ENCODE results near the gene ARPC4. TPM values are rescaled to one million over a fixed set of nuclear protein-coding genes. Genes with fewer than 3 reads are reported as not detected.

ARPC4 gene
- total and polyA plus RNA-seq, 2 of the 13 experiments (the other 11 are each of a cell fraction or from before 2014, with no cell fraction given): 30.1 to 83.6 TPM

DNA sequence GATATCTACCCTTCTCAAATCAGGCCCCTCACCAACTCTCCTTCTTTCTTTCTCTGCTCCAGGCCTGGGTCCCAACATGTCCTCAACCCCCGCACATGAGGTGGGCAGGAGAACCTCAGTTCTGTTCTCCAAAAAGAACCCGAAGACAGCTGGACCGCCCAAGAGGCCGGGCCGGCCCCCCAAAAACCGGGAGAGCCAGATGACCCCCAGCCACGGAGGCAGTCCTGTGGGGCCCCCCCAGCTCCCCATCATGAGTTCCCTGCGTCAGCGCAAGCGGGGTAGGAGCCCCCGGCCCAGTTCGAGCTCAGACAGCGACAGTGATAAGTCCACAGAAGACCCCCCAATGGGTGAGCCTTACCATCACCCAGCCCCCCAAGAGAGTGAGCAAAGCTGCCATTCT, 48.7 kb upstream of the ARPC4 start:
- FAIRE-seq (no peak), ATAC-seq (no peak), DNase-seq (ENCODE audit: low spot score) (no peak)
- Histone ChIP-seq H3K9ac (ENCODE audit: insufficient read depth, low read depth, low read length) (no peak overlapping the region), H3K4me1 (ENCODE audit: insufficient read depth, low read length) (peaks cover 5% of the 10 kb centered on the region; the same call in 1 of the 2 replicates), H3K9me3 (ENCODE audit: low read length) (no peaks in the 10 kb centered on the region), H2AFZ (ENCODE audit: low read length) (no peak overlapping the region), H3K27ac (ENCODE audit: extremely low read length, insufficient read depth, low read length) (no peak overlapping the region), H3K79me2 (ENCODE audit: insufficient read depth, low read length) (no peaks in the 10 kb centered on the region), H3K4me3 (replicated peaks in 1 of 3; ENCODE audit: insufficient read depth in 1 of 3, low read depth in 2 of 3, low read length in 3 of 3) (no peak overlapping the region), H4K20me1 (ENCODE audit: insufficient read depth, low read length) (no peaks in the 10 kb centered on the region), H3K4me2 (ENCODE audit: low read depth, low read length) (no peak overlapping the region), H3K36me3 (replicated peaks in 1 of 2; ENCODE audit: control insufficient read depth in 1 of 2, insufficient read depth in 2 of 2, low read length in 2 of 2) (peaks cover 50 to 81% of the 10 kb centered on the region in 2 experiments), H3K27me3 (ENCODE audit: control insufficient read depth in 1 of 2, insufficient read depth in 2 of 2, low read length in 2 of 2) (no peaks in the 10 kb centered on the region)
- in situ Hi-C loops (cut with HindIII; ENCODE audit: extremely low pct_ligation_motif_present, low pct_unique_long_range_greater_than_20kb) (no loop called here), intact Hi-C loops (cut with micrococcal nuclease; ENCODE audit: unreplicated experiment) (no loop called here)
- WGBS (ENCODE audit: low lambda C conversion rate): 97% methylated on average over 13 of the region's 13 CpGs
- BruUV-seq (replicated peaks): no TSS peak
- ChIA-PET POLR2A (no interaction called here), CTCF (ENCODE audit: low intra/inter-chr PET ratio, low total read pairs) (no interaction called here)
- TF ChIP-seq ZFP1 (CRISPR knock-in tag; IDR thresholded peaks at IDR 0.05): no peak
- TF ChIP-seq, protein P1, sequence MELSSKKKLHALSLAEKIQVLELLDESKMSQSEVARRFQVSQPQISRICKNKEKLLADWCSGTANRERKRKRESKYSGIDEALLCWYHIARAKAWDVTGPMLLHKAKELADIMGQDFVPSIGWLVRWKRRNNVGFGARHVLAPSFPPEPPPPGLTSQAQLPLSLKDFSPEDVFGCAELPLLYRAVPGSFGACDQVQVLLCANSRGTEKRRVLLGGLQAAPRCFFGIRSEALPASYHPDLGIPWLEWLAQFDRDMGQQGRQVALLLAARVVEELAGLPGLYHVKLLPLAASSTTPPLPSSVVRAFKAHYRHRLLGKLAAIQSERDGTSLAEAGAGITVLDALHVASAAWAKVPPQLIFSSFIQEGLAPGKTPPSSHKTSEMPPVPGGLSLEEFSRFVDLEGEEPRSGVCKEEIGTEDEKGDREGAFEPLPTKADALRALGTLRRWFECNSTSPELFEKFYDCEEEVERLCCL (CRISPR knock-in tag; IDR thresholded peaks at IDR 0.05; ENCODE audit: borderline replicate concordance): no peak
- TF ChIP-seq, protein P2, sequence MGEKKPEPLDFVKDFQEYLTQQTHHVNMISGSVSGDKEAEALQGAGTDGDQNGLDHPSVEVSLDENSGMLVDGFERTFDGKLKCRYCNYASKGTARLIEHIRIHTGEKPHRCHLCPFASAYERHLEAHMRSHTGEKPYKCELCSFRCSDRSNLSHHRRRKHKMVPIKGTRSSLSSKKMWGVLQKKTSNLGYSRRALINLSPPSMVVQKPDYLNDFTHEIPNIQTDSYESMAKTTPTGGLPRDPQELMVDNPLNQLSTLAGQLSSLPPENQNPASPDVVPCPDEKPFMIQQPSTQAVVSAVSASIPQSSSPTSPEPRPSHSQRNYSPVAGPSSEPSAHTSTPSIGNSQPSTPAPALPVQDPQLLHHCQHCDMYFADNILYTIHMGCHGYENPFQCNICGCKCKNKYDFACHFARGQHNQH (CRISPR knock-in tag; IDR thresholded peaks at IDR 0.05): no peak
- TF ChIP-seq, protein P3, sequence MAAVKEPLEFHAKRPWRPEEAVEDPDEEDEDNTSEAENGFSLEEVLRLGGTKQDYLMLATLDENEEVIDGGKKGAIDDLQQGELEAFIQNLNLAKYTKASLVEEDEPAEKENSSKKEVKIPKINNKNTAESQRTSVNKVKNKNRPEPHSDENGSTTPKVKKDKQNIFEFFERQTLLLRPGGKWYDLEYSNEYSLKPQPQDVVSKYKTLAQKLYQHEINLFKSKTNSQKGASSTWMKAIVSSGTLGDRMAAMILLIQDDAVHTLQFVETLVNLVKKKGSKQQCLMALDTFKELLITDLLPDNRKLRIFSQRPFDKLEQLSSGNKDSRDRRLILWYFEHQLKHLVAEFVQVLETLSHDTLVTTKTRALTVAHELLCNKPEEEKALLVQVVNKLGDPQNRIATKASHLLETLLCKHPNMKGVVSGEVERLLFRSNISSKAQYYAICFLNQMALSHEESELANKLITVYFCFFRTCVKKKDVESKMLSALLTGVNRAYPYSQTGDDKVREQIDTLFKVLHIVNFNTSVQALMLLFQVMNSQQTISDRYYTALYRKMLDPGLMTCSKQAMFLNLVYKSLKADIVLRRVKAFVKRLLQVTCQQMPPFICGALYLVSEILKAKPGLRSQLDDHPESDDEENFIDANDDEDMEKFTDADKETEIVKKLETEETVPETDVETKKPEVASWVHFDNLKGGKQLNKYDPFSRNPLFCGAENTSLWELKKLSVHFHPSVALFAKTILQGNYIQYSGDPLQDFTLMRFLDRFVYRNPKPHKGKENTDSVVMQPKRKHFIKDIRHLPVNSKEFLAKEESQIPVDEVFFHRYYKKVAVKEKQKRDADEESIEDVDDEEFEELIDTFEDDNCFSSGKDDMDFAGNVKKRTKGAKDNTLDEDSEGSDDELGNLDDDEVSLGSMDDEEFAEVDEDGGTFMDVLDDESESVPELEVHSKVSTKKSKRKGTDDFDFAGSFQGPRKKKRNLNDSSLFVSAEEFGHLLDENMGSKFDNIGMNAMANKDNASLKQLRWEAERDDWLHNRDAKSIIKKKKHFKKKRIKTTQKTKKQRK (IDR thresholded peaks at IDR 0.05; ENCODE audit: low read length): no peak
- TF ChIP-seq, protein P4, sequence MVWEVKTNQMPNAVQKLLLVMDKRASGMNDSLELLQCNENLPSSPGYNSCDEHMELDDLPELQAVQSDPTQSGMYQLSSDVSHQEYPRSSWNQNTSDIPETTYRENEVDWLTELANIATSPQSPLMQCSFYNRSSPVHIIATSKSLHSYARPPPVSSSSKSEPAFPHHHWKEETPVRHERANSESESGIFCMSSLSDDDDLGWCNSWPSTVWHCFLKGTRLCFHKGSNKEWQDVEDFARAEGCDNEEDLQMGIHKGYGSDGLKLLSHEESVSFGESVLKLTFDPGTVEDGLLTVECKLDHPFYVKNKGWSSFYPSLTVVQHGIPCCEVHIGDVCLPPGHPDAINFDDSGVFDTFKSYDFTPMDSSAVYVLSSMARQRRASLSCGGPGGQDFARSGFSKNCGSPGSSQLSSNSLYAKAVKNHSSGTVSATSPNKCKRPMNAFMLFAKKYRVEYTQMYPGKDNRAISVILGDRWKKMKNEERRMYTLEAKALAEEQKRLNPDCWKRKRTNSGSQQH (CRISPR knock-in tag; IDR thresholded peaks at IDR 0.05; ENCODE audit: low read depth): no peak
- TF ChIP-seq, protein P5, sequence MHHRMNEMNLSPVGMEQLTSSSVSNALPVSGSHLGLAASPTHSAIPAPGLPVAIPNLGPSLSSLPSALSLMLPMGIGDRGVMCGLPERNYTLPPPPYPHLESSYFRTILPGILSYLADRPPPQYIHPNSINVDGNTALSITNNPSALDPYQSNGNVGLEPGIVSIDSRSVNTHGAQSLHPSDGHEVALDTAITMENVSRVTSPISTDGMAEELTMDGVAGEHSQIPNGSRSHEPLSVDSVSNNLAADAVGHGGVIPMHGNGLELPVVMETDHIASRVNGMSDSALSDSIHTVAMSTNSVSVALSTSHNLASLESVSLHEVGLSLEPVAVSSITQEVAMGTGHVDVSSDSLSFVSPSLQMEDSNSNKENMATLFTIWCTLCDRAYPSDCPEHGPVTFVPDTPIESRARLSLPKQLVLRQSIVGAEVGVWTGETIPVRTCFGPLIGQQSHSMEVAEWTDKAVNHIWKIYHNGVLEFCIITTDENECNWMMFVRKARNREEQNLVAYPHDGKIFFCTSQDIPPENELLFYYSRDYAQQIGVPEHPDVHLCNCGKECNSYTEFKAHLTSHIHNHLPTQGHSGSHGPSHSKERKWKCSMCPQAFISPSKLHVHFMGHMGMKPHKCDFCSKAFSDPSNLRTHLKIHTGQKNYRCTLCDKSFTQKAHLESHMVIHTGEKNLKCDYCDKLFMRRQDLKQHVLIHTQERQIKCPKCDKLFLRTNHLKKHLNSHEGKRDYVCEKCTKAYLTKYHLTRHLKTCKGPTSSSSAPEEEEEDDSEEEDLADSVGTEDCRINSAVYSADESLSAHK (CRISPR knock-in tag; IDR thresholded peaks at IDR 0.05; ENCODE audit: borderline replicate concordance): no peak
- TF ChIP-seq POLR2AphosphoS2 (IDR thresholded peaks at IDR 0.05; ENCODE audit: low read depth, low read length): no peak

Data from HepG2 (cell line).